ENCODE data around the gene HMGCL.

HMGCL gene

DNA sequence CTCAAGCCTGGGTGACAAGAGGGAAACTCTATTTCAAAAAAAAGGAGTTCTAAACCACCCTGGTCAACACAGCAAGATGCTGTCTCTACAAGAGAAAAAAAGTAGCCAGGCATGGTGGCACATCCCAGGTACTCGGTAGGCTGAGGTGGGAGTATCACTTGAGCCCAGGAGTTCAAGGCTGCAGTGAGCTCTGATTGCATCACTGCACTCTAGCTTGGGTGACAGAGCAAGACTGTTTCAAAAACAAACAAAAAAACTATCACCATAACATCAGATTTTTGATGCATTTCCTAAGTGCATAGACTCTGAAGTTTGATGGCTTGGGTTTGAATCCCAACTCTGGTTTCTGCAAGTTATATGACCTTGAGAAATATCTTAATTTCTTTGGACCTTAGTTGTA, 72.3 kb downstream of the HMGCL start:
- Histone ChIP-seq H3K4me1 (ENCODE audit: control insufficient read depth, insufficient read depth, low read length, unreplicated experiment) (peaks cover 14% of the 10 kb centered on the region), H3K36me3 (ENCODE audit: insufficient read depth, low read length) (peaks cover 53% of the 10 kb centered on the region), H2AFZ (ENCODE audit: low read length, unreplicated experiment) (no peak overlapping the region), H3K4me3 (ENCODE audit: low read depth, low read length) (no peak overlapping the region), H3K27ac (ENCODE audit: low read depth, low read length) (no peak overlapping the region), H3K27me3 (ENCODE audit: insufficient read depth, low read length) (no peaks in the 10 kb centered on the region), H3K79me2 (ENCODE audit: control insufficient read depth, insufficient read depth, low read length, unreplicated experiment) (peaks cover 36% of the 10 kb centered on the region)
